Loucy (cell line): ENCODE results near the gene OGA.

ENCODE experiments used
- H2AFZ ChIP-seq: fragments of 200-600 bp; sonication (generic); 2 replicates; pipeline ENCODE4 v1.6.0; 2016; ENCODE audit warnings: antibody characterized with exemption, mild to moderate bottlenecking, low read length, moderate library complexity
- H3F3A ChIP-seq: fragments of 200-600 bp; 2 replicates; pipeline ENCODE4 v1.6.0; 2016; ENCODE audit warnings: antibody characterized with exemption, low read depth, mild to moderate bottlenecking
- H3K27me3 ChIP-seq: fragments of 200-600 bp; sonication (generic); 2 replicates; pipeline ENCODE4 v1.6.1; 2014; ENCODE audit warnings: low read length, mild to moderate bottlenecking; ENCODE audit not compliant: insufficient read depth, poor library complexity, severe bottlenecking
- H3K36me3 ChIP-seq: fragments of 200-600 bp; sonication (generic); 2 replicates; pipeline ENCODE4 v1.6.1; 2016; ENCODE audit warnings: low read length; ENCODE audit not compliant: insufficient read depth
- H3K4me1 ChIP-seq: fragments of 200-600 bp; sonication (generic); 2 replicates; pipeline ENCODE4 v1.5.1; 2014; ENCODE audit warnings: low read length, mild to moderate bottlenecking; ENCODE audit not compliant: insufficient read depth, poor library complexity, severe bottlenecking
- H3K4me2 ChIP-seq: fragments of 200-600 bp; sonication (generic); 2 replicates; pipeline ENCODE4 v1.6.0; 2014; ENCODE audit warnings: antibody characterized with exemption, low read length, low read depth, mild to moderate bottlenecking; ENCODE audit not compliant: poor library complexity, severe bottlenecking
- H3K4me3 ChIP-seq: fragments of 200-600 bp; sonication (generic); 2 replicates; pipeline ENCODE4 v1.5.1; 2014; ENCODE audit warnings: low read length, mild to moderate bottlenecking, mixed read lengths; ENCODE audit not compliant: poor library complexity, severe bottlenecking
- H3K79me2 ChIP-seq: fragments of 200-600 bp; sonication (generic); 2 replicates; pipeline ENCODE4 v1.6.1; 2014; ENCODE audit warnings: low read length; ENCODE audit not compliant: insufficient read depth
- H3K9ac ChIP-seq: fragments of 200-600 bp; sonication (generic); 2 replicates; pipeline ENCODE4 v1.6.0; 2014; ENCODE audit warnings: mild to moderate bottlenecking, low read depth, low read length, moderate library complexity; ENCODE audit not compliant: poor library complexity, severe bottlenecking
- H3K9me2 ChIP-seq: fragments of 200-600 bp; sonication (generic); replicated peaks from 2 replicates; pipeline ENCODE4 v1.6.1; 2016; ENCODE audit warnings: low read depth, low read length, mixed read lengths
- H3K9me3 ChIP-seq: fragments of 200-600 bp; sonication (generic); 2 replicates; pipeline ENCODE4 v1.6.1; 2014; ENCODE audit warnings: mild to moderate bottlenecking, antibody characterized with exemption, low read length, low read depth; ENCODE audit not compliant: insufficient read depth
- H4K20me1 ChIP-seq: fragments of 200-600 bp; sonication (generic); 2 replicates; pipeline ENCODE4 v1.6.0; 2014; ENCODE audit warnings: antibody characterized with exemption, low read length, mild to moderate bottlenecking; ENCODE audit not compliant: insufficient read depth, poor library complexity, severe bottlenecking
- CTCF ChIP-seq: fragments of 200-600 bp; sonication (generic); conservative IDR thresholded peaks from 2 replicates; pipeline ENCODE4 v1.5.1; 2014; ENCODE audit warnings: mild to moderate bottlenecking, antibody characterized with exemption, low read length
- EZH2phosphoT487 ChIP-seq: fragments of 200-600 bp; IDR thresholded peaks from 2 replicates; pipeline ENCODE4 v1.6.1; 2018; ENCODE audit warnings: antibody characterized with exemption, mild to moderate bottlenecking, moderate library complexity, borderline replicate concordance

The OGA gene

GRCh38 chr10:101780187-101780817 lies 37.9 kb downstream of the OGA start:
- no peak overlapping the region for H3K9ac ChIP-seq
- H4K20me1 ChIP-seq = peaks cover 5% of the 10 kb centered on the region
- TF ChIP-seq EZH2phosphoT487 (no peak), CTCF (no peak; the same call in 1 of the 2 replicates)
- peaks cover 14% of the 10 kb centered on the region; the same call in 1 of the 2 replicates for H3K79me2 ChIP-seq
- no peak overlapping the region for H2AFZ ChIP-seq
- peak overlapping the region; percentile 95 for H3K4me2 ChIP-seq
- H3F3A ChIP-seq = no peaks in the 10 kb centered on the region
- H3K4me1 ChIP-seq = peaks cover 12% of the 10 kb centered on the region
- no peaks in the 10 kb centered on the region for H3K27me3 ChIP-seq
- no peaks in the 10 kb centered on the region for H3K9me3 ChIP-seq
- peaks cover 8% of the 10 kb centered on the region; the same call in 1 of the 2 replicates for H3K36me3 ChIP-seq
- H3K9me2 ChIP-seq = no peaks in the 10 kb centered on the region
- H3K4me3 ChIP-seq = peak overlapping the region; percentile 31

DNA sequence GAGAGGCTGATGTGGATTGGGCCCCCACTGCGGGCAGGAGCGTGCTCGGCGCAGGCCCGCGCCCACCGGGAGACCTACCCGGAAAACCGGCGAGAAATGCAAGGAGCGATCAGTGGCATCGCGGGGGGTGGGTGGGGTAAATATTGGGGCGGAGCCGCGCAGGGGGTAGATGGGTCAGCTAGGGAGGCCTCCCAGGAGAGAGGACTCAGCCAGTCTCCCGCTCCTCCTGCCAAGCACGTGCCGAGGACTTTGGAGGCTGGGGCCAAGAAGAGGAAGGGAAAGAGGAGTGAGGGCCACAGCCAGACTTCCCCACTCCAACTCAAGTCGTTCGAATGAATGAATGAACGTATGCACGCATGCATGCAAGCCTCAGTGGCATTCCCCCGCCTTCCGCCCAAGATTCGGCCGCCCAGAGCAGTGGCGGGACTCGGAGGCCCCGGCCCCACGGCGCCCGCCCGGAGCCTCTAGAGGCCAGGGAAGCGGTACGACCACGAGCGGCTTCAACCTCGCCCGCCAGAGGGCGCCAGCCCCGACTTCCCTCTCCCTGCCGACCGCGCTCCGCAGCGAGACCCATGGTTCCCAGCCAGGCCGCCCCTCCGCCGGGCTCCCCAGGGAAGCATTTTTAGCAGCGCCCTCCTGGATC lies 38.6 kb downstream of the OGA start:
- Histone ChIP-seq H3K27me3 (no peaks in the 10 kb centered on the region), H3K4me2 (peak overlapping the region; percentile 95), H3K36me3 (0 out of 2 replicates have a peak, but pooled peaks cover 2% of the 10 kb centered on the region), H3K9me3 (no peaks in the 10 kb centered on the region), H3K9me2 (no peaks in the 10 kb centered on the region), H3K79me2 (peaks cover 14% of the 10 kb centered on the region; the same call in 1 of the 2 replicates), H3K9ac (peak overlapping the region; percentile 7), H2AFZ (no peak overlapping the region), H3K4me3 (peak overlapping the region; percentile 35), H3F3A (no peaks in the 10 kb centered on the region), H4K20me1 (peaks cover 5% of the 10 kb centered on the region), H3K4me1 (peaks cover 12% of the 10 kb centered on the region)
- TF ChIP-seq EZH2phosphoT487 (no peak), CTCF (peak; percentile 50)

GRCh38 chr10:101778781-101779543 lies 39.3 kb downstream of the OGA start:
- Histone ChIP-seq H3K4me1 (peaks cover 12% of the 10 kb centered on the region), H3K9ac (no peak overlapping the region), H3K27me3 (no peaks in the 10 kb centered on the region), H3K4me3 (no peak overlapping the region), H3F3A (no peaks in the 10 kb centered on the region), H3K36me3 (no peaks in the 10 kb centered on the region), H3K79me2 (peaks cover 14% of the 10 kb centered on the region; the same call in 1 of the 2 replicates), H4K20me1 (peaks cover 5% of the 10 kb centered on the region), H3K4me2 (no peak overlapping the region), H2AFZ (no peak overlapping the region), H3K9me2 (no peaks in the 10 kb centered on the region), H3K9me3 (no peaks in the 10 kb centered on the region)
- TF ChIP-seq CTCF (no peak), EZH2phosphoT487 (no peak)
